ENCODE measurements around the gene MAPT.
"Not testable (repeated sequence)": the region's sequence is repeated elsewhere in the genome, so short reads cannot be mapped to it uniquely, and the experiment has no call there.

MAPT gene

DNA sequence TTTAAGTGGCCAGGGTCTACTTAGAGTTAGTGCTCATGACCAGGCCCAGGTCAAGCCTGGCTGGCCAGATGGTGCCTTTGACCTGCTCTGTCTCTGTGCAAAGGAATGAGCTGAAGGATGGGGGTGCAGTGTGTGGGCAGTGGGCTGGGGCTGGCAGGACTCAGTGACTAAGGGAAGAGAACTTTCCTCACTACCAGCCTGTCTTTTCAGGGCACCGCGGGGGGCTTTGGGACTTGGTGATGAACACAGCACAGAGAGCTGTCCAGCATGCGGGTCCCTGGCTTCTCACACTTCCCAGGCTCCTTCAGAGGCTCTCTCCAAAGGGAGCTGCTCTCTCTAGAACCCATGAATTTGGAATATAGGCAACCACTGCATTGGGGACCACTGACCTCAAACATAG is 61.7 kb downstream of the MAPT start:
- CTCF ChIA-PET = interaction anchor here (0.7 kb wide), 1 partner anchor 46 kb away, joined by 6 read pairs; no protein-coding TSS in a partner anchor
- POLR2A ChIA-PET (ENCODE audit: low non-redundant PET) = no interaction called here

GRCh38 chr17:45956746-45957145 is 62.4 kb downstream of the MAPT start:
- CTCF ChIA-PET; H3K27ac ChIP-seq; POLR2A ChIA-PET (ENCODE audit: low non-redundant PET); DNase-seq (ENCODE audit: low spot score): not testable (repeated sequence)

More for the DNA sequence above, 61.7 kb downstream of the MAPT start:
- TF ChIP-seq CTCF (conservative IDR thresholded peaks at IDR 0.05; ENCODE audit: low read depth) = no peak
- no peak overlapping the region for H3K27ac ChIP-seq
- DNase-seq (ENCODE audit: low spot score) = no peak

DNA sequence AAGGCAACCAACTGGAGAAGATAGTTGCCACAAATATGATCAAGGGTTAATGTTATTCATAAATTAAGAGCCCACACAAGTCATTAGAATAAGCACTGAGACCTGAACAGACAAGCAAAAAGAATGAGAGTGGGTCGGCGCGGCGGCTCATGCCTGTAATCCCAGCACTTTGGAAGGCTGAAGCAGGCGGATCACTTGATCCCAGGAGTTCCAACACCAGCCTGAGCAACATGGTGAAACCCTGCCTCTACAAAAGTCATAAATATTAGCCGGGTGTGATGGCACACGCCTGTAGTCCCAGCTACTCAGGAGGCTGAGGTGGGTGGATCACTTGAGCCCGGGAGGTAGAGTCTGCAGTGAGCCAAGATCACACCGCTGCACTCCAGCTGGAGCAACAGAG is 64.0 kb downstream of the MAPT start:
- DNase-seq (ENCODE audit: low spot score) = no peak
- no peak for TF ChIP-seq CTCF (conservative IDR thresholded peaks at IDR 0.05; ENCODE audit: low read depth)
- no peak overlapping the region for H3K27ac ChIP-seq
- ChIA-PET POLR2A (ENCODE audit: low non-redundant PET) (no interaction called here), CTCF (interaction anchor here (0.6 kb wide), 1 partner anchor 1374 kb away, joined by 3 read pairs; no protein-coding TSS in a partner anchor)

- no peak for TF ChIP-seq CTCF (conservative IDR thresholded peaks at IDR 0.05; ENCODE audit: low read depth)
- ChIA-PET CTCF (no interaction called here), POLR2A (ENCODE audit: low non-redundant PET) (no interaction called here)
- no peak for DNase-seq (ENCODE audit: low spot score)
- H3K27ac ChIP-seq = no peak overlapping the region
These were observed 64.8 kb downstream of the MAPT start for GRCh38 chr17:45958994-45959665.

DNA sequence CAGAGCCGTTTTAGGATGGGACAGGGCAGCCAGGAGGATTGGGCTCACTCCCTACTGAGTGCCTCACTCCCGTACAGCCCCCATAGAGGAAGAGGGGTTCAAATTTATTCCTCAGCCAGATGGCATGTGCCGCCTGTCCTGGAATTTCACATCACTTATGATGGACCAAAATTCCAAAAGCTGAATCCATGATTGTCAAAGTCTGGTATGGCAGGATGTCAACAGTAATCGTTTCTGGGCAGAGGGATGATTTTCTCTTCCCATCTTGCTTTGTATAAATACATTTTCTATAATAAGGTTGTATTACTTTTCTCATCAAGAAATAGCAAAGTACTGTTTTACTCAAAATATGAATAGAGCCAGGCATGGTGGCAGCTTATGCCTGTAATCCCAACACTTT is 66.0 kb downstream of the MAPT start:
- CTCF ChIA-PET = interaction anchor here (1.6 kb wide), 1 partner anchor 11 kb away, joined by 4 read pairs; no protein-coding TSS in a partner anchor

GRCh38 chr17:45961206-45961605 is 66.9 kb downstream of the MAPT start:
- no peak for TF ChIP-seq CTCF (conservative IDR thresholded peaks at IDR 0.05; ENCODE audit: low read depth)
- POLR2A ChIA-PET (ENCODE audit: low non-redundant PET) = no interaction called here
- DNase-seq (ENCODE audit: low spot score) = no peak
- H3K27ac ChIP-seq = no peak overlapping the region
- CTCF ChIA-PET = interaction anchor here (1.0 to 1.6 kb wide), 2 partner anchors 12 to 68 kb away, joined by 3 to 4 read pairs; no protein-coding TSS in a partner anchor

More for the DNA sequence above, 66.0 kb downstream of the MAPT start:
- no peak overlapping the region for H3K27ac ChIP-seq
- no peak for TF ChIP-seq CTCF (conservative IDR thresholded peaks at IDR 0.05; ENCODE audit: low read depth)
- DNase-seq (ENCODE audit: low spot score) = no peak
- POLR2A ChIA-PET (ENCODE audit: low non-redundant PET) = interaction anchor here (0.7 kb wide), 1 partner anchor 32 kb away, joined by 7 read pairs; no protein-coding TSS in a partner anchor

DNA sequence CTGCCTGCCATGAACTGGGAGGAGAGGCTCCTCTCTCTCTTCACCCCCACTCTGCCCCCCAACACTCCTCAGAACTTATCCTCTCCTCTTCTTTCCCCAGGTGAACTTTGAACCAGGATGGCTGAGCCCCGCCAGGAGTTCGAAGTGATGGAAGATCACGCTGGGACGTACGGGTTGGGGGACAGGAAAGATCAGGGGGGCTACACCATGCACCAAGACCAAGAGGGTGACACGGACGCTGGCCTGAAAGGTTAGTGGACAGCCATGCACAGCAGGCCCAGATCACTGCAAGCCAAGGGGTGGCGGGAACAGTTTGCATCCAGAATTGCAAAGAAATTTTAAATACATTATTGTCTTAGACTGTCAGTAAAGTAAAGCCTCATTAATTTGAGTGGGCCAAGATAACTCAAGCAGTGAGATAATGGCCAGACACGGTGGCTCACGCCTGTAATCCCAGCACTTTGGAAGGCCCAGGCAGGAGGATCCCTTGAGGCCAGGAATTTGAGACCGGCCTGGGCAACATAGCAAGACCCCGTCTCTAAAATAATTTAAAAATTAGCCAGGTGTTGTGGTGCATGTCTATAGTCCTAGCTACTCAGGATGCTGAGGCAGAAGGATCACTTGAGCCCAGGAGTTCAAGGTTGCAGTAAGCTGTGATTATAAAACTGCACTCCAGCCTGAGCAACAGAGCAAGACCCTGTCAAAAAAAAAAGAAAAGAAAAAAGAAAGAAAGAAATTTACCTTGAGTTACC is 68.0 kb downstream of the MAPT start:
- POLR2A ChIA-PET (ENCODE audit: low non-redundant PET) = no interaction called here
- H3K27ac ChIP-seq = no peak overlapping the region
- CTCF ChIA-PET = no interaction called here
- no peak for DNase-seq (ENCODE audit: low spot score)
- TF ChIP-seq CTCF (conservative IDR thresholded peaks at IDR 0.05; ENCODE audit: low read depth) = no peak
